ENCODE measurements around the gene JAG2.

JAG2 gene

DNA sequence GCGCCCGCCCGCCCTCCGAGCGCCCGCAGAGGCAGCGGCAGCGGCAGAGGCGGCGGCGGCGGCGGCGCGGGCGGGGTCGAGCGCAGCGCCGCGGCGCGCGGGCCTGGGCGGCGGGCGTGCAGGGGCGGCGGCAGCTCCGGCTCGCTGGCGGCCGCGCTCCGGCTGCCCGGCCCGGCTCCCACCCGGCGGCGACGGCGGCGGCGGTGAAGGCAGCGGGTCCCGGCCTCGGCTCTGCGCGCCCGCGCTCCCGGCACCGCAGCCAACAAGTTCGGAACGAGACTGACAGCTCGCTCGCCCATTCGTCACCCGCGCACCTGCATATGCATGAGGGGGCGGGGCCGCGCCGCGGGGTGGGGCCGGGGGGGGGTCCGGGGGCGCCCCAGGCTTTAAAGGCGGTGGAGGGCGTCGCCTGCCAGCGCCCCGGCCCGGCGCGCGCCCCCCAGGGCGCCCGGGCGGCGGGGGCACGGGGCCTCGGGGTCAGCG is at the start of gene JAG2:
TSS of gene JAG2 (minus strand) at position 281 of the 483 bp plus-strand sequence. CDS start 356 bp downstream, outside the sequence.
- peak in 32 of 56 donors; percentile 9 to 73 (median 38) for DNase-seq

- DNase-seq, result no peak
Measured at GRCh38 chr14:105217774-105218173, 49.2 kb upstream of the JAG2 start.

- no peak for DNase-seq
Measured at GRCh38 chr14:105216490-105217247, 48.1 kb upstream of the JAG2 start.

DNA sequence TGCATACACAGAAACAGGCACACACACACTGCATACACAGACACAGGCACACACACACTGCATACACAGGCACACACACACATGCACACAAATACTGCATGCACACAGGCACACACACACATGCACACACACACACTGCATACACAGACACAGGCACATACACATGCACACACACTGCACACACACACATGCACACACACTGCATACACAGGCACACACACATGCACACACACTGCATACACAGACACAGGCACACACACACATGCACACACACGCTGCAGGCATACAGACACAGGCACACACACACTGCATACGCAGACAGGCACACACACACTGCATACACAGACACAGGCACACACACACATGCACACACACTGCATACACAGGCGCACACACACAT is 47.0 kb upstream of the JAG2 start:
- DNase-seq, result no peak

- no peak for DNase-seq
Measured at GRCh38 chr14:105214324-105214915, 45.8 kb upstream of the JAG2 start.

GRCh38 chr14:105213361-105213760 is 44.8 kb upstream of the JAG2 start:
- no peak for DNase-seq

GRCh38 chr14:105212541-105213300 is 44.1 kb upstream of the JAG2 start:
- DNase-seq, result no peak

DNA sequence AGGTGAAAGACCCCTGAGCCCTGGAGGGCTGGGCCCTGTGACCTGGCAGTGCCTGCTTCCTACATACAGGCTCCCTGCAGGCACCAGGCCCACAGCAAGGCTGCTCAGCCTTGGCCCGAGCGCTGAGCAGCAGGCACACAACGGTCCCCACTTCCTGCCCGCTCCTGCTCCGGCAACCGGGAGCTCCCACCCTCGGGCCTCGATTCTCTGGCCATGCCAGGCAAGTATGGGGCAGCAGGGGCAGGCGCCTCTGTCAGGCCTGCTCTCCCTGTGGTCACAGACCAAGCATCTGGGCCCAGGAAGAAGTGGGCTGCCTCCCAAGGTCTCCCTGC is 43.1 kb upstream of the JAG2 start:
- DNase-seq, result no peak

DNA sequence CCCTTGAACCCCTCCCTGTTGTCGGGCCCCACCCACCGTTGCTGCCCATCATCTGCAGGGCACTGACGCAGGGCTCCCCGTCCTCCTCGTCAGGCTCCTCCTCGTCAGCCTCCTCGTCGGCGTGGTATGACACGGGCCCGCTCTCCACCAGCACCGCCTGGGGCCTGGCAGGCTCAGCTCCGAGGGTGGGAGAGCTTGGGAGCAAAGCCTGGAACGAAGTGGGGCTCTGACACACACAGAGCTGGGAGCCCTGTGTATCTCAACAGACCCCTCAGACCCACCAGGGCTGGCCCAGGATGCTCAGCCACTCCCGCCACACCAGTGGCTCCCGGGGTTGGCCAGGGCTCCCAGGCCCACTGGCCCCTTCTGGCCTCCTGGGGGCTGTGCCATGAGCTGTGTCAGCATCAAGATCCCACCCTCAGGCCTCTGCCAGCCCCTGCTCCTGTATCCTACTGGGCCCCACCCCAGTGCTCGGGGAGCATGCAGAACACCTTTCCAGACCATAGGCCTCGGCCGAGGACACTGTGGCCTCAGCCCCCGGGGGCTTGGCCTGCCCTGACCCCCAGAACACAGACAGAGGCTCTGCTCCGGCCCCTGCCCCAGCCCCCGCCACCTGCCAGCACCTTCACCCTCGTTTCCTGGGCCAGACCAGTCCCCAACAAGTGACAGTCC is 42.6 kb upstream of the JAG2 start:
- DNase-seq, result no peak

GRCh38 chr14:105210266-105211025 is 41.9 kb upstream of the JAG2 start:
- DNase-seq, result no peak

- no peak for DNase-seq
Measured at GRCh38 chr14:105209646-105210045, 41.1 kb upstream of the JAG2 start.

DNA sequence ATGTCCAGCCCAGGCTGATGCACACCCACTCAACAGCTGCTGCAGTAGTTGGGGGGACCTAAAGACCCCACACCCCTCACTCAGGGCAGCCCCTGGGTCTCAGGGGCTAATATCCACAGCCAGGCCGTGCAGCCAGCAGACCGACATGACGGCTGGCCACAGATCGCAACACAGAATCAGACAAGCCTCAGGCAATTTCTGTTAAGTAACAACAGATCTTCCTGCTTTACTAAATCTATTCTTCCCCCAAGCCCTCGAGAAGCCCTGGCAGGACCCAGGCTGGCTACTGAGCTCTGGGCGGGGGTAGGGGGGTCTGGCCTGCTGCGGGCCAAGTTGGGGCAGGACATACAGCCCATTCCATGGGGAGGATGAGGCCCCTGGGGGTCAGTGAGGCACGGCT is 40.5 kb upstream of the JAG2 start:
- DNase-seq, result no peak

GRCh38 chr14:105208738-105209075 is 40.1 kb upstream of the JAG2 start:
- no peak for DNase-seq

DNA sequence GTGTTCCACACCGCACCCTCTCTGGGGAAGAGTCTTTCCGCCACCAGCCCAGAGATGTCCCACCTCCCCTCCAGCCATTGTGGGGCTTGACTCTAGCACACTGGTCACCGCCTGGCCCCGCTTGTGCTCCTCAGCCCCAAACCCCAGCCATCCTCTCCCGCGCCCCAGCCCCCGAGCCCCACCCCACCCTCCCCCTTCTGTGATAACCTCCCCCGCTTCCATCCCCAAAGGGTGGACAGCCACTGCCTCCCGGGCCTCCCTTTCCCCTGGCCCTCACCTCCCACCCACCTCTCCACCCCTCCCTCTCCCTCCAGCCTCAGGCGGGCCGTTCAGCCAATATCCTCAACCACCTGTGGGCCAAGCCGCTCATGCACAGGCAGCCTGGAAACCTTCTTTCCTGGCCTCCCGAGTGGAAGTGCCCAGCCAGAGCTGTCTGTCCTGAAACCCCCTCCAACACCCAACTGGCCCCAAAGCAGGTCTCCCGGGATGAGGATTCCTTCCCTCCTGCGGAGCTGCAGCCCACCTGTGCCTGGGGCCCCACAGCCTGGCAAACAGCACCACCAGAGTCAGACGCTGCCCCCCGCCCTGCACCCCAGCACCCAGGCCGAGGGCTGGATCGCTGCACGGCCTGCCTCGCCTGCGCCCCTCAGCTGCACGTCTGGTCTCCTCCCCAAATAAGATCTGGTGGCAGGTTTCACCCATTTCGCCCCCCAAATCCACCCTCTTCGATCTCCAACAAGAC is 39.6 kb upstream of the JAG2 start:
- DNase-seq, result no peak

DNA sequence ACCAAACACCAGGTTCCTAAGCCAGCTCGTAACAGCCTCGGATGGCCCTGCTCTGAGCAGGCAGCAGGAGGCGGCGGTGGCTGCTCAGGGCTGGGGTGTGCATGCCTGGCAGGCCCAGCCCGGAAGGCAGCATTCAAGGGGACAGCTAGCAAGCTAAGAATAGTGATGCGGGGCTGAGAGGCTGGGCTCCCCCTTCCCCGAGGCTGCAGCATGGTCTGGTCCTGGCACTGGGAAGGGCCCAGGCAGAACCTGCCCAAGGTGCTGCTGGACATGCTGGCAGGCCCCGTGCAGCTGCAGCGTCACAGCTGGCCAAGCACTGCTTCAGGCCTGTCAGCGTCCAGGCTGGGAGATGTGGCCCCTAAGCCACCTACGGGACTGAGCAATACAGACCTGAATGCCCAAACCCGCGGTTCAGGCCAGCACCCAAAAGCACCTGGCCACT is 38.9 kb upstream of the JAG2 start:
- no peak for DNase-seq

- DNase-seq, result no peak
Measured at GRCh38 chr14:105206873-105207272, 38.3 kb upstream of the JAG2 start.

DNA sequence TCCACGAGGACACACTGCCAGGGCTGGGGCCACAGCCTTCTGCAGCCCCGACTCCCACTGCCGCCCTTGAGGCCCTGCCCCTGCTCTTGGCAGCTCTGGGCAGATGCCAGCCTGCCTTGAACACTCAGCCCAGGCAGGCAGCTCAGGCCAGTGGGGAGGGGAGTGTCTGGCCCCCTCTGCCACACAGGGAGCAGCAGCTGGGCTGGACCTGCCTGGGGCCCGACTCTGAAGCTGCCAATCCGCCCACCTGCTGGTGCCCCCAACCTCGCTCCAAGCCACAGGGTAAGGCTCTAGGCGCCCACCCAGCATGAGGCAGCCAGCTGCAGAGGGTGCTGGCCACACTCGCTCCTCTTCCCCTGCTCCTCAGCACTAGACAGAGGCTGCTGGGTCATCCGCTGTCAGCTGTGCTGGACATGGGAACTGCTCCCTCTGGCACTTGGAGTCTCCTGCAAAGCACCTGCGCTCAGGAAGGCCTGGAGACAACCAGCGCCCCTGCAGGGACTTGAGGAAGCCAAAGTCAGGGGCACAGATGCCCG is 37.2 kb upstream of the JAG2 start:
- peak in 4 of 56 donors; percentile 12 to 35 (median 22) for DNase-seq

DNA sequence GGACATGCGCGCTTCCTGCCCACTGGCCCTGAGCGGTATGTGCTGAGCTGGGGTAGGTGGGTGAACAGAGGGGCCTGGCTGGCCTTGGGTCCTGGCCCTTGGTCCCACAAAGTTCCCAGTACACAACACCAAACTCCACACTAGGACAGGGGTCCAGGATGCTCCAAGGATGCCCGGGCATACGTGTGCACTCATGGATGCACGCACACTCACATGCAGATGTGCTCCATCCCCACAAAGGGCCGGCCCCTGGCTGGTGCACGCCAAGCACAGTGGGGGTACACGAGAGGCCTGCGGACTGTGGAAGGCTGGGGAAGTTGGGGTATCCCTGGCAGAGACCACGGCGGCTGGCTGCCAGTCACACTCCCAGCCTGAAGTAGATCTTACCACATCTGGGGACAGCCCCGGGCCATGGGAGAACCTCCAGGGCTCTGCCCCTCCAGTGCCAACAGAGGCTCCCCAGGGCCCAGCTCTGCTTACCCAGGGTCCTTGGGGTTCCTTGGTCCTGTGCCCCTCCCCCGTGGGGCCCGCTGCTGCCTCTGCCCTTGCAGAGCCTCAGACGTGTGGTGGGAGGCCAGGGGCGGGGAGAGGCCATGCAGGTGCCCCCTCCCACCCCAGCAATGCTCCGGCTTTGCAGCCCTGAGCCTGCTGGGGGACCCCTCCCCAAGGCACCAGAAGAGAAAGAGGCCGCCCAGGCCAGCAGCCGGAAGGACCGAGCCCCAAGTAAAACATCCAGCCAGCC is 36.5 kb upstream of the JAG2 start:
- no peak for DNase-seq

DNA sequence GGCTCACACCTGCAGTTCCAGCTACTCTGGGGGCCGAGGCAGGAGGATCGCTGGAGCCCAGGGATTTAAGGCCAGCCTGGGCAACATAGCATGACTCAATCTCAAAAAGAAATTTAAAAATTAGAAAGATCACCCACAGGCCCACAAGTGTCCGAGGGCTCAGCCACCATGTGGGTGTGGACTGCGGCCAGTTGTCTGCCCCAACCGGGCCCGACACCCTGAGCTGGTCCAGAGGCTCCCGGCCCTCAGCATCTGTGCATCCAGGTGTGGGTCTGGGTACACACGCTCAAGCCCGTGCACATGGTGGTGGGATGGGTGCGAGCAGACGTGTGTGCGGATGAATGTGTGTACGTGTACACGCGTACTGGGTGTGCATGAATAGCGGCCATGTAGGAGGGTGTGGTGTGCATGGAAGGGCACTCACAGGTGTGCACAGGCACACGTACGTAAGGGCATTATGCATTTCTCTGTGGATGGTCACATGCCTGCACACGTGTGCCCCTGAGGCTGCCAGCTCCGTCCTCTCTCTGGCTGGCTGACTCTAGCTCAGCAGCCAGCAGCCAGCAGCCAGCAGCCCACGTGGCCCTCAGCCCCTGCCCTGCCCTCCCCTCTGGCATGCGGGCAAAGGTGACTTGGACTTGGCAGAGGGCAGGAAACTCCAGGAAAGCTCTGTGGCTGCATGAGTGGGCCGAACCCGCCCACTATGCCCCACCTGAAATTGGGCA is 35.8 kb upstream of the JAG2 start:
- DNase-seq, result peak in 34 of 56 donors; percentile 5 to 74 (median 48)
